WTC11 (cell line): ENCODE measurements around the gene BORCS6. TPM values are rescaled to one million over a fixed set of nuclear protein-coding genes. Genes with fewer than 3 reads are reported as not detected.

Experiments
- ATAC-seq: fragments of 200-7000 bp; cut with Tn5 transposase; 2 replicates; pipeline ENCODE4 v1.10.0; 2021; ENCODE audit warnings: mild to moderate bottlenecking, moderate library complexity
- CTCF ChIA-PET: fragments of 300-600 bp; sonication (Branson Sonifier 250); formaldehyde crosslinking; loops from one replicate; lab custom pipeline; 2021; ENCODE audit warnings: antibody characterized with exemption; lab: Charles Lee
- POLR2A ChIA-PET: fragments of 350-600 bp; sonication (Branson Sonifier 250); formaldehyde crosslinking; loops from one replicate; lab custom pipeline; 2021; ENCODE audit warnings: antibody characterized with exemption; lab: Charles Lee
- DNase-seq: peaks from one replicate; pipeline ENCODE4 v3.0.0; 2021; ENCODE audit warnings: low spot score
- H3K27ac Mint-ChIP-seq: 2 replicates; pipeline ENCODE4 v1.8.0; 2021; ENCODE audit warnings: mixed read lengths
- H3K27me3 Mint-ChIP-seq: 2 replicates; pipeline ENCODE4 v1.8.0; 2021; ENCODE audit warnings: low read depth, mild to moderate bottlenecking, moderate library complexity, mixed read lengths
- H3K36me3 Mint-ChIP-seq: 2 replicates; pipeline ENCODE4 v1.8.0; 2021; ENCODE audit warnings: mixed read lengths
- H3K4me1 Mint-ChIP-seq: 2 replicates; pipeline ENCODE4 v1.8.0; 2022; ENCODE audit warnings: mixed read lengths
- H3K4me3 Mint-ChIP-seq: 2 replicates; pipeline ENCODE4 v1.8.0; 2021; ENCODE audit warnings: mild to moderate bottlenecking, moderate library complexity, mixed read lengths
- H3K9me3 Mint-ChIP-seq: 2 replicates; pipeline ENCODE4 v1.8.0; 2021; ENCODE audit warnings: mixed read lengths
- GABPB1 ChIP-seq: sonication (generic); formaldehyde crosslinking; IDR thresholded peaks from 2 replicates; pipeline ENCODE4 v1.8.1; 2023; ENCODE audit warnings: mild to moderate bottlenecking, missing genetic modification reagents
- ZNF232 ChIP-seq: sonication (generic); formaldehyde crosslinking; IDR thresholded peaks from 2 replicates; pipeline ENCODE4 v1.8.0; 2022; ENCODE audit warnings: mild to moderate bottlenecking, missing genetic modification reagents
- microRNA-seq: library from miRNA; unstranded; fragments of <30 nt; microRNA quantifications from one replicate; pipeline ENCODE4 v1.2.0, GENCODE V29; 2022; ENCODE audit warnings: borderline number of aligned reads
- total RNA-seq: library from RNA; stranded (reverse); gene quantifications from 3 replicates; pipeline ENCODE4 v1.2.3, GENCODE V29; 2021
- TF ChIP-seq, protein P1 (sequence below): sonication (generic); formaldehyde crosslinking; IDR thresholded peaks from 2 replicates; pipeline ENCODE4 v1.8.0; 2022; ENCODE audit warnings: mild to moderate bottlenecking, missing genetic modification reagents
- TF ChIP-seq, protein P2 (sequence below): sonication (generic); formaldehyde crosslinking; IDR thresholded peaks from 2 replicates; pipeline ENCODE4 v1.8.1; 2022; ENCODE audit warnings: low read depth, mild to moderate bottlenecking, moderate library complexity, missing genetic modification reagents, borderline replicate concordance

BORCS6 gene
- total RNA-seq, 1 experiment from 2014 or later, result 5.6 TPM

DNA sequence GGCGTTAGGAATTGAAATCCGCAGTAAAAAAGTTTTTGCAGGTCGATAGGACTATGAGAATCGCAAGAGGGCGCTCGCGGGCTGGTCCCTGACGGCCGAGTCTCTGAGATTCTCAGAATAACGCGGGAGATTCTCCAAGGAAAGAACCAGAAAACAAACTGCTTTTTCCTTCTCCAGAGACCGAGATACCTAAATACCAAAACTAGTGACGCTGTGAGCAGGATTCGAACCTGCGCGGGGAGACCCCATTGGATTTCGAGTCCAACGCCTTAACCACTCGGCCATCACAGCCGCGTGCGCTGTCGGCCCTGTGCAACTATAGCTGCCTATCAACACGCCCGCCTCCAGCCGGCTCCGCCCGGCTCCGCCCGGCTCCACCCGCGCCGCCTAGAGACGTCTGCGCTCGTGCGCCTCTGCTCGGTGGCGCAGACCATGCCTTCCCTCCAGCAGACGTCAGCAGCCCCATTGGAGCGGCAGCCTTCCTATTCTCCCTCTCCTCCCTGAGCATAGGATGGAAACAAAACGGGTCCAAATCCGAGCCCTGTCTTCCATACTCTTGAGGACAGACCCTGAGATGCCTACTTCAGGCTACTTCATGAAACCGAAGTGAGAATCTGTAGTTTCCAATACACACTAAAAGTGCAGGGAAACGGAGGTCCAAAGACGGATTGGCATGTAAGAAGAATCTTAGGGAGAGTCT is 51.2 kb downstream of the BORCS6 start (continued):
- TF ChIP-seq, protein P1, sequence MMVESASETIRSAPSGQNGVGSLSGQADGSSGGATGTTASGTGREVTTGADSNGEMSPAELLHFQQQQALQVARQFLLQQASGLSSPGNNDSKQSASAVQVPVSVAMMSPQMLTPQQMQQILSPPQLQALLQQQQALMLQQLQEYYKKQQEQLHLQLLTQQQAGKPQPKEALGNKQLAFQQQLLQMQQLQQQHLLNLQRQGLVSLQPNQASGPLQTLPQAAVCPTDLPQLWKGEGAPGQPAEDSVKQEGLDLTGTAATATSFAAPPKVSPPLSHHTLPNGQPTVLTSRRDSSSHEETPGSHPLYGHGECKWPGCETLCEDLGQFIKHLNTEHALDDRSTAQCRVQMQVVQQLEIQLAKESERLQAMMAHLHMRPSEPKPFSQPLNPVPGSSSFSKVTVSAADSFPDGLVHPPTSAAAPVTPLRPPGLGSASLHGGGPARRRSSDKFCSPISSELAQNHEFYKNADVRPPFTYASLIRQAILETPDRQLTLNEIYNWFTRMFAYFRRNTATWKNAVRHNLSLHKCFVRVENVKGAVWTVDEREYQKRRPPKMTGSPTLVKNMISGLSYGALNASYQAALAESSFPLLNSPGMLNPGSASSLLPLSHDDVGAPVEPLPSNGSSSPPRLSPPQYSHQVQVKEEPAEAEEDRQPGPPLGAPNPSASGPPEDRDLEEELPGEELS (CRISPR knock-in tag), result no peak
- peak; percentile 19; the same call in 1 of the 2 replicates for TF ChIP-seq ZNF232 (CRISPR knock-in tag)
- TF ChIP-seq GABPB1 (CRISPR knock-in tag), result peak; percentile 87

DNA sequence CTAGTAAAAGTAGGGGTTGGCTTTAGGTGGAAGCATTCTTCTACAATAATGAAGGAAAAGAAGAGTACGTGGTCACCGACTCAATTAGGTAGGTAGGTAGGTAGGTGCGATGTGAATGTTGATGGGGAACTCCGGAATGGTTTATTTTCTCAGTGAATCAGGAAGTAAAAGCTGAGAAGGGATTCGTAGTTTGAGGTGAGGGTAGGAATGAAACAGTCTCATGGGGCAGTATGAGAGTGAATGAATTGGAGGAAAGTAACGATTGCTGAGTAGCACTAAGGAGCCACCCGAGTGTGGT is 51.7 kb downstream of the BORCS6 start:
- TF ChIP-seq, protein P2, sequence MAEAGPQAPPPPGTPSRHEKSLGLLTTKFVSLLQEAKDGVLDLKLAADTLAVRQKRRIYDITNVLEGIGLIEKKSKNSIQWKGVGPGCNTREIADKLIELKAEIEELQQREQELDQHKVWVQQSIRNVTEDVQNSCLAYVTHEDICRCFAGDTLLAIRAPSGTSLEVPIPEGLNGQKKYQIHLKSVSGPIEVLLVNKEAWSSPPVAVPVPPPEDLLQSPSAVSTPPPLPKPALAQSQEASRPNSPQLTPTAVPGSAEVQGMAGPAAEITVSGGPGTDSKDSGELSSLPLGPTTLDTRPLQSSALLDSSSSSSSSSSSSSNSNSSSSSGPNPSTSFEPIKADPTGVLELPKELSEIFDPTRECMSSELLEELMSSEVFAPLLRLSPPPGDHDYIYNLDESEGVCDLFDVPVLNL (CRISPR knock-in tag), result no peak
- TF ChIP-seq, all 79 proteins: peak for 0
- H3K4me1 Mint-ChIP-seq, result peaks cover 13% of the 10 kb centered on the region
- DNase-seq, result no peak
- no peaks in the 10 kb centered on the region; the same call in 1 of the 2 replicates for H3K27me3 Mint-ChIP-seq
- H3K27ac Mint-ChIP-seq, result no peak overlapping the region
- CTCF ChIA-PET, result interaction anchor here (0.6 to 3.6 kb wide), 15 partner anchors 11 to 951 kb away, joined by 3 to 25 read pairs (median 5); partner anchors contain the start of genes ALOXE3 and HES7
- no peaks in the 10 kb centered on the region for H3K9me3 Mint-ChIP-seq
- POLR2A ChIA-PET, result interaction anchor here (1.0 to 1.5 kb wide), 3 partner anchors 16 to 72 kb away, joined by 3 to 4 read pairs (median 4); partner anchors contain the start of gene AURKB
- ATAC-seq, result no peak
- H3K4me3 Mint-ChIP-seq, result no peak overlapping the region
- H3K36me3 Mint-ChIP-seq, result peaks cover 8% of the 10 kb centered on the region

Small RNA genes within 50 kb of the gene (microRNA-seq; reads per million reads assigned to microRNA genes)
- 64.6 reads per million, percentile 56 among the genes with 10 or more reads in this experiment for gene MIR4521
- gene MIR6883, result not detected

Other genes with a start within 250 kb of the BORCS6 start
- 0.87 to 1.9 TPM (median 1.1 TPM) in 3 replicates for gene GUCY2D, start 187.6 kb downstream of the BORCS6 start, total RNA-seq
- 0.22 to 0.87 TPM (median 0.73 TPM) in 3 replicates for gene ALOX15B, start 151.1 kb downstream of the BORCS6 start, total RNA-seq
- 0.72 to 1.8 TPM (median 0.82 TPM) in 3 replicates for gene ALOX12B, start 102.5 kb downstream of the BORCS6 start, total RNA-seq
- gene ALOXE3, start 71.7 kb downstream of the BORCS6 start, total RNA-seq, result 0.48 to 0.81 TPM (median 0.62 TPM) in 3 replicates
- gene HES7, start 66.1 kb downstream of the BORCS6 start, total RNA-seq, result 3.1 to 3.9 TPM (median 3.7 TPM) in 3 replicates
- gene PER1, start 37.8 kb downstream of the BORCS6 start, total RNA-seq, result 30.6 to 46.9 TPM (median 34.0 TPM) in 3 replicates
- 24.1 to 27.4 TPM (median 24.3 TPM) in 3 replicates for gene VAMP2, start 27.2 kb downstream of the BORCS6 start, total RNA-seq
- 11.3 to 17.2 TPM (median 11.9 TPM) in 3 replicates for gene TMEM107, start 13.8 kb downstream of the BORCS6 start, total RNA-seq
- gene AURKB, start 20.4 kb upstream of the BORCS6 start, total RNA-seq, result 180 to 215 TPM (median 183 TPM) in 3 replicates
- gene CTC1, start 57.9 kb upstream of the BORCS6 start, total RNA-seq, result 36.1 to 42.5 TPM (median 40.4 TPM) in 3 replicates
- 229 to 246 TPM (median 229 TPM) in 3 replicates for gene PFAS, start 59.1 kb upstream of the BORCS6 start, total RNA-seq
- 32.7 to 36.8 TPM (median 34.6 TPM) in 3 replicates for gene RANGRF, start 98.5 kb upstream of the BORCS6 start, total RNA-seq
- gene SLC25A35, start 105.2 kb upstream of the BORCS6 start, total RNA-seq, result 4.5 to 7.6 TPM (median 5.4 TPM) in 3 replicates
- gene ARHGEF15, start 120.1 kb upstream of the BORCS6 start, total RNA-seq, result 1.5 to 2.8 TPM (median 1.8 TPM) in 3 replicates
- gene ODF4, start 149.7 kb upstream of the BORCS6 start, total RNA-seq, result not detected in 3 replicates
- 1,825 to 2,081 TPM (median 2,046 TPM) in 3 replicates for gene RPL26, start 193.0 kb upstream of the BORCS6 start, total RNA-seq
- gene RNF222, start 207.6 kb upstream of the BORCS6 start, total RNA-seq, result not detected in 3 replicates
- gene NDEL1, start 245.7 kb upstream of the BORCS6 start, total RNA-seq, result 23.8 to 34.7 TPM (median 27.4 TPM) in 3 replicates